HCT116 (cell line): ENCODE data around the gene DYNLT3.

Source experiments
- CEBPB ChIP-seq: IDR thresholded peaks from 2 replicates; pipeline ENCODE4 v1.6.1; 2012; ENCODE audit warnings: low read depth
- CTCF ChIP-seq, 3 experiments: fragments of 200-600 bp in 1 of 3; sonication (generic) in 1 of 3; IDR thresholded peaks in 2 of 3; conservative IDR thresholded peaks in 1 of 3; 2 replicates each; pipeline ENCODE4 v1.5.1; 2012 to 2017; ENCODE audit warnings: low read depth in 2 of 3, low read length in 2 of 3, antibody characterized with exemption in 1 of 3, borderline replicate concordance in 1 of 3, control low read depth in 1 of 3, mild to moderate bottlenecking in 1 of 3, mixed read lengths in 1 of 3, mixed run types in 1 of 3, moderate library complexity in 1 of 3; ENCODE audit not compliant: insufficient read depth in 1 of 3
- ELF1 ChIP-seq: IDR thresholded peaks from 2 replicates; pipeline ENCODE4 v1.6.1; 2012; ENCODE audit warnings: low read depth, borderline replicate concordance
- EZH2 ChIP-seq: fragments of 200-600 bp; sonication (generic); IDR thresholded peaks from 2 replicates; pipeline ENCODE4 v1.6.1; 2017; ENCODE audit warnings: antibody characterized with exemption, mixed run types
- MAX ChIP-seq: IDR thresholded peaks from 2 replicates; pipeline ENCODE4 v1.6.1; 2012
- POLR2A ChIP-seq: IDR thresholded peaks from 2 replicates; pipeline ENCODE4 v1.7.0; 2011; ENCODE audit warnings: borderline replicate concordance; ENCODE audit not compliant: insufficient read depth, insufficient read length; ENCODE audit errors: extremely low read depth
- SRF ChIP-seq: IDR thresholded peaks from 2 replicates; pipeline ENCODE4 v1.6.1; 2012; ENCODE audit warnings: low read depth
- ZBTB33 ChIP-seq: IDR thresholded peaks from 2 replicates; pipeline ENCODE4 v1.6.1; 2011; ENCODE audit warnings: mild to moderate bottlenecking, low read length, moderate library complexity; ENCODE audit not compliant: insufficient replicate concordance; ENCODE audit errors: extremely low read depth
- ZNF274 ChIP-seq: fragments of 200-500 bp; sonication (Bioruptor generic); IDR thresholded peaks from 2 replicates; pipeline ENCODE4 v1.6.1; 2014; ENCODE audit warnings: mild to moderate bottlenecking, low read depth, low read length, inconsistent platforms

GRCh38 chrX:37834937-37835336, 12.4 kb downstream of the DYNLT3 start:
- no peak for TF ChIP-seq SRF
- no peak for TF ChIP-seq MAX
- no peak for TF ChIP-seq ELF1
- no peak for TF ChIP-seq POLR2A
- TF ChIP-seq CTCF (IDR thresholded peaks at IDR 0.05 in 2 of 3, conservative IDR thresholded peaks at IDR 0.05 in 1 of 3; ENCODE audit: borderline replicate concordance in 1 of 3, insufficient read depth in 1 of 3, low read depth in 2 of 3, low read length in 2 of 3), result no peak
- TF ChIP-seq CEBPB, result no peak
- TF ChIP-seq ZNF274, result no peak
- no peak for TF ChIP-seq ZBTB33
- TF ChIP-seq EZH2, result no peak
